ENCODE measurements around the gene CMTM4. TPM values are rescaled to one million over a fixed set of nuclear protein-coding genes. Genes with fewer than 3 reads are reported as not detected.
A peak's percentile ranks its signal among the peaks of the same experiment; 100 is the strongest.
"Not testable (repeated sequence)": the region's sequence is repeated elsewhere in the genome, so short reads cannot be mapped to it uniquely, and the experiment has no call there.

CMTM4 gene
- total and polyA plus RNA-seq, 9 donors: 7.5 to 15.5 (median 10.0) TPM

GRCh38 chr16:66631558-66631957 lies 65.0 kb downstream of the CMTM4 start:
- not testable (repeated sequence) for H3K9me3 ChIP-seq (replicated peaks; ENCODE audit: control insufficient read depth, low read depth, low read length); DNase-seq; H3K27me3 ChIP-seq (ENCODE audit: control insufficient read depth, insufficient read depth, low read length); H3K27ac ChIP-seq (ENCODE audit: low read length); H3K4me1 ChIP-seq (ENCODE audit: control insufficient read depth, insufficient read depth, low read length); H3K36me3 ChIP-seq (ENCODE audit: control insufficient read depth, insufficient read depth, low read length); H3K4me3 ChIP-seq (ENCODE audit: low read length)
- no CpG with 5 or more reads among the region's 4 CpGs for WGBS (ENCODE audit: insufficient coverage)

DNA sequence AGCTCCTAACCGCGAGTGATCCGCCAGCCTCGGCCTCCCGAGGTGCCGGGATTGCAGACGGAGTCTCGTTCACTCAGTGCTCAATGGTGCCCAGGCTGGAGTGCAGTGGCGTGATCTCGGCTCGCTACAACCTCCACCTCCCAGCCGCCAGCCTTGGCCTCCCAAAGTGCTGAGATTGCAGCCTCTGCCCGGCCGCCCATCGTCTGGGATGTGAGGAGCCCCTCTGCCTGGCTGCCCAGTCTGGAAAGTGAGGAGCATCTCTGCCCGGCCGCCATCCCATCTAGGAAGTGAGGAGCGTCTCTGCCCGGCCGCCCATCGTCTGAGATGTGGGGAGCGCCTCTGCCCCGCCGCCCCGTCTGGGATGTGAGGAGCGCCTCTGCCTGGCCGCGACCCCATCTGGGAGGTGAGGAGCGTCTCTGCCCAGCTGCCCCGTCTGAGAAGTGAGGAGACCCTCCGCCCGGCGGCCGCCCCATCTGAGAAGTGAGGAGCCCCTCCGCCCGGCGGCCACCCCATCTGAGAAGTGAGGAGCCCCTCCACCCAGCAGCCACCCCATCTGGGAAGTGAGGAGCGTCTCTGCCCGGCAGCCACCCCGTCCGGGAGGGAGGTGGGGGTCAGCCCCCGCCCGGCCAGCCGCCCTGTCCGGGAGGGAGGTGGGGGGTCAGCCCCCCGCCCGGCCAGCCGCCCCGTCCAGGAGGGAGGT lies 65.8 kb downstream of the CMTM4 start:
- H3K27me3 ChIP-seq (ENCODE audit: control insufficient read depth, insufficient read depth, low read length); H3K27ac ChIP-seq (ENCODE audit: low read length); H3K36me3 ChIP-seq (ENCODE audit: control insufficient read depth, insufficient read depth, low read length); H3K4me3 ChIP-seq (ENCODE audit: low read length); H3K4me1 ChIP-seq (ENCODE audit: control insufficient read depth, insufficient read depth, low read length); DNase-seq; H3K9me3 ChIP-seq (replicated peaks; ENCODE audit: control insufficient read depth, low read depth, low read length): not testable (repeated sequence)
- WGBS (ENCODE audit: insufficient coverage): no CpG with 5 or more reads among the region's 49 CpGs

DNA sequence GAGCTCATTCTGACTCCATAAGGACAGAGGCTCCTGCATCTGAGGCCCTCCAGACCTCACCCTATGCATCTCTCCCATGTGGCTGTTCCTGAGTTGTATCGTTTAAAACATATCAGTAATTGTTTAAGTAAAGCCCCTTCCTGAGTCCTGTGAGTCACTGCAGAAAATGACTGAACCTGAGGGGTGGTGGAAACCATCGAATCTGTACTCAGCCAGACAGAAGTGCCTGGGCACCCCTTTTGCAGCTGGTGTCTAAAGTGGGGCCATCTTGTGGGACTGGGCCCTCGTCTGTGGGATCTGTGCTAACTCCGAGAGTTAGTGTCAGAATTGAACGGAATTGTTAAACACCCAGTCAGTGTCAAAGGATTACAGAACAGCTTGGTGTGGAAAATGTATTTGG lies 66.7 kb downstream of the CMTM4 start:
- Histone ChIP-seq H3K27me3 (ENCODE audit: control insufficient read depth, insufficient read depth, low read length) (no peaks in the 10 kb centered on the region), H3K27ac (ENCODE audit: low read length) (no peak overlapping the region), H3K4me1 (ENCODE audit: control insufficient read depth, insufficient read depth, low read length) (no peaks in the 10 kb centered on the region), H3K9me3 (replicated peaks; ENCODE audit: control insufficient read depth, low read depth, low read length) (no peaks in the 10 kb centered on the region), H3K36me3 (ENCODE audit: control insufficient read depth, insufficient read depth, low read length) (no peaks in the 10 kb centered on the region), H3K4me3 (ENCODE audit: low read length) (no peak overlapping the region)
- DNase-seq: no peak
- WGBS (ENCODE audit: insufficient coverage): 94% methylated on average over 2 of the region's 5 CpGs

GRCh38 chr16:66627611-66628378 lies 68.7 kb downstream of the CMTM4 start:
- H3K27me3 ChIP-seq (ENCODE audit: control insufficient read depth, insufficient read depth, low read length): not testable (repeated sequence)

GRCh38 chr16:66623755-66624154 lies 72.8 kb downstream of the CMTM4 start:
- no CpG with 5 or more reads among the region's 3 CpGs for WGBS (ENCODE audit: insufficient coverage)

More at GRCh38 chr16:66627611-66628378, 68.7 kb downstream of the CMTM4 start:
- not testable (repeated sequence) for H3K27ac ChIP-seq (ENCODE audit: low read length); H3K9me3 ChIP-seq (replicated peaks; ENCODE audit: control insufficient read depth, low read depth, low read length); H3K4me1 ChIP-seq (ENCODE audit: control insufficient read depth, insufficient read depth, low read length); DNase-seq; H3K4me3 ChIP-seq (ENCODE audit: low read length); H3K36me3 ChIP-seq (ENCODE audit: control insufficient read depth, insufficient read depth, low read length)
- 83% methylated on average over 8 of the region's 17 CpGs for WGBS (ENCODE audit: insufficient coverage)

GRCh38 chr16:66622863-66623262 lies 73.7 kb downstream of the CMTM4 start:
- H3K4me1 ChIP-seq (ENCODE audit: control insufficient read depth, insufficient read depth, low read length): peaks cover 7% of the 10 kb centered on the region
- DNase-seq: no peak
- WGBS (ENCODE audit: insufficient coverage): 63% methylated on average over 1 of the region's 3 CpGs
- H3K4me3 ChIP-seq (ENCODE audit: low read length): no peak overlapping the region
- no peaks in the 10 kb centered on the region for H3K9me3 ChIP-seq (replicated peaks; ENCODE audit: control insufficient read depth, low read depth, low read length)
- H3K27ac ChIP-seq (ENCODE audit: low read length): no peak overlapping the region
- H3K27me3 ChIP-seq (ENCODE audit: control insufficient read depth, insufficient read depth, low read length): no peaks in the 10 kb centered on the region
- H3K36me3 ChIP-seq (ENCODE audit: control insufficient read depth, insufficient read depth, low read length): peaks cover 9% of the 10 kb centered on the region

More at GRCh38 chr16:66623755-66624154, 72.8 kb downstream of the CMTM4 start:
- Histone ChIP-seq H3K27ac (ENCODE audit: low read length) (no peak overlapping the region), H3K4me3 (ENCODE audit: low read length) (no peak overlapping the region), H3K36me3 (ENCODE audit: control insufficient read depth, insufficient read depth, low read length) (peaks cover 9% of the 10 kb centered on the region), H3K4me1 (ENCODE audit: control insufficient read depth, insufficient read depth, low read length) (peaks cover 7% of the 10 kb centered on the region), H3K9me3 (replicated peaks; ENCODE audit: control insufficient read depth, low read depth, low read length) (no peaks in the 10 kb centered on the region), H3K27me3 (ENCODE audit: control insufficient read depth, insufficient read depth, low read length) (no peaks in the 10 kb centered on the region)
- DNase-seq: no peak

DNA sequence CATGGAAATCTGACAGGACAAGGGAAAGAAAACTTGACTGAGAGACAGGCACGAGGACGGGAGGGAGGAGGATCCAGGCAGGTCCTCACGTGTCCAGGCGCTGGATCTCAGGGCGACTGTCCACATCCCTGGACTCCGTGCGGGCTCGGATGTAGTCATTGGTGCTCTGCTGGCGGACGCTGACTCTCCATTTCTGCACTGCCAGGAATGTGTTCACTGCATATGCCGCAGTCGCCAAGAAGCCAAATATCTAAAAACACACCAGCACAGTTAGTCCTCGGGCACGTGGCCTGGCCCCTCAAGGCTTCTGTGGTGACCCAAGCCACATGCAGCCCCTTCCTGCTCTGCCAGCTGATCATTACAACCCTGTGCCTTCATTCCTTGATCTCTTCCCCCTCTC lies 74.6 kb downstream of the CMTM4 start:
- no peak overlapping the region for H3K27ac ChIP-seq (ENCODE audit: low read length)
- peaks cover 7% of the 10 kb centered on the region for H3K4me1 ChIP-seq (ENCODE audit: control insufficient read depth, insufficient read depth, low read length)
- peaks cover 9% of the 10 kb centered on the region for H3K36me3 ChIP-seq (ENCODE audit: control insufficient read depth, insufficient read depth, low read length)
- H3K9me3 ChIP-seq (replicated peaks; ENCODE audit: control insufficient read depth, low read depth, low read length): no peaks in the 10 kb centered on the region
- no peaks in the 10 kb centered on the region for H3K27me3 ChIP-seq (ENCODE audit: control insufficient read depth, insufficient read depth, low read length)
- DNase-seq: no peak
- WGBS (ENCODE audit: insufficient coverage): 89% methylated on average over 14 of the region's 14 CpGs
- H3K4me3 ChIP-seq (ENCODE audit: low read length): no peak overlapping the region

DNA sequence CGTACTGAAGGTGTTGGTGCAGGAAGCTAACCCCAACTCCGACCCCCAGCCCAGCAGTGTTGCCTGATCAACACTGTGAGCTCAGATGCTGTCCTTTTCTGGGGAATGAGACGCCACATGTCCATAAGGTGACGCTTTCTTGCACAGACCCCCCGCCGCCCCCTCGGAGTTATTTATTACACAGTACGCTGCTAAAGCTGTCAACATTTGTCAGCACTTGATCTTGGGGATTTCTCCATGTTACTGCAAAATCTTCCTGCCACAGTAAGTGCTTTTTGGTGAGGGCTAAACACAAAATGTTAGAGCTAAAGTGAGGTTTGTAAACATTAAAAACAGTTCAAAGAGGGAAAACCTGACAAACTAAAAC lies 76.1 kb downstream of the CMTM4 start:
- H3K4me3 ChIP-seq (ENCODE audit: low read length): no peak overlapping the region
- H3K27ac ChIP-seq (ENCODE audit: low read length): no peak overlapping the region
- H3K36me3 ChIP-seq (ENCODE audit: control insufficient read depth, insufficient read depth, low read length): peaks cover 9% of the 10 kb centered on the region
- 48% methylated on average over 7 of the region's 8 CpGs for whole genome bisulfite sequencing (ENCODE audit: insufficient coverage)
- peaks cover 7% of the 10 kb centered on the region for H3K4me1 ChIP-seq (ENCODE audit: control insufficient read depth, insufficient read depth, low read length)
- no peaks in the 10 kb centered on the region for H3K9me3 ChIP-seq (replicated peaks; ENCODE audit: control insufficient read depth, low read depth, low read length)
- no peak for DNase-seq
- H3K27me3 ChIP-seq (ENCODE audit: control insufficient read depth, insufficient read depth, low read length): no peaks in the 10 kb centered on the region

DNA sequence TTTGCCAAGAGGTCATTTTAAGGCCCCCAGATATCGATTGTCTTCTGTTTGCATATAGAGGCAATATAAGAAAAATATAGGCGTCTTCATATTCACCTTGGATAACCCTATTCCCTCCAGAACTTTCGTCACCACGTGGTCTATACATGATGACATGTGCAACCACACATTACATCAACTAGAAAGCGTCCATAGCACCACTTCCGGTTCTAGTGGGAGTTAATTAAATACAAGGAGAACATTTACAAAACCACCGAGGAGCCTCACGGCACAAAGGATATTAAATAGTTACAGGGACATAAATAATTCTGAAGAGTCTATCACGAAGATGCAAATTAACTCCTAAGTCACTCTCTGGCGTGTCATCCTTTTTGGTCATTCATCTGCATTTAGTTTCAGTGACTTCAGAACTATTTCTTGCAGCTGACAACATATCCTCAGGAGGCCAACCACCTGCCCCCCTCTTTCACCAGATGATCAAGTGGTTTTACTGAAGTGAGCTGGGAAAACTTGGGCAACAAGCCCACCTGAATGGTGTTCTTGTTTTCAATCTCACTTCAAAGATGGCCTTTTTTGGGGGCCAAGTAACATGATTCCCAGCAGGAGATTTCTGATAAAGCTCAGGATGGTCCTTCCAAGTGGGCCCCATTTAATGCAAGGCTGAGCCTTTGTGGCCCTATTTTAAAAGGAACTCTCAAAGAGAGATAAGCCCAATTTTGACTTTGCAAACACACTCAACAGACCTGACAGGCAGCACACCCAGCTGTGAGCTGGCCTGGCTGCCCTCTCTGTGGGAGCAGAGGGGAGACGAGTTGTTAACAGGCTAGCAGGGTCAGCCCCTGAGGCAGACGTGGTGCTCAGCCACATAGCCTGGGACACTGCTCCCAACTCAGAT lies 76.8 kb downstream of the CMTM4 start:
- 57% methylated on average over 1 of the region's 12 CpGs for WGBS (ENCODE audit: insufficient coverage)
- peak; percentile 40 for DNase-seq
- peaks cover 9% of the 10 kb centered on the region for H3K36me3 ChIP-seq (ENCODE audit: control insufficient read depth, insufficient read depth, low read length)
- no peak overlapping the region for H3K27ac ChIP-seq (ENCODE audit: low read length)
- H3K27me3 ChIP-seq (ENCODE audit: control insufficient read depth, insufficient read depth, low read length): no peaks in the 10 kb centered on the region
- H3K9me3 ChIP-seq (replicated peaks; ENCODE audit: control insufficient read depth, low read depth, low read length): no peaks in the 10 kb centered on the region
- peaks cover 7% of the 10 kb centered on the region for H3K4me1 ChIP-seq (ENCODE audit: control insufficient read depth, insufficient read depth, low read length)
- no peak overlapping the region for H3K4me3 ChIP-seq (ENCODE audit: low read length)

Measured in muscle of leg (tissue), 11 donors.